Spleen (tissue), 7 donors: ENCODE results near the gene FAM236D.
"Not testable (repeated sequence)": the region's sequence is repeated elsewhere in the genome, so short reads cannot be mapped to it uniquely, and the experiment has no call there.

Experiments used
- POLR2A ChIP-seq, 3 donors: fragments of 450-650 bp; IDR thresholded peaks; one replicate each; pipeline ENCODE4 v1.5.1; 2017; ENCODE audit warnings: antibody characterized with exemption in 3 of 3, mild to moderate bottlenecking in 1 of 3
- TF ChIP-seq, protein P1 (sequence below), 11 experiments: fragments of 200-600 bp in 7 of 11; fragments of 450-650 bp in 4 of 11; sonication (generic) in 4 of 11; IDR thresholded peaks in 8 of 11; conservative IDR thresholded peaks in 3 of 11; 1 replicate in 7 of 11; 2 replicates in 4 of 11; pipeline versions ENCODE4 v1.4.0 to v1.8.0; 2016 to 2021; ENCODE audit warnings: antibody characterized with exemption in 11 of 11, inconsistent platforms in 4 of 11, mild to moderate bottlenecking in 1 of 11
- donor health status: DM: no; HTN: no; CAD: no; lungs with moderate emphysema.
- donor health status: DM: no; HTN: no; CAD: no.
- donor health status: DM: no; HTN: no; CAD: no.

DNA sequence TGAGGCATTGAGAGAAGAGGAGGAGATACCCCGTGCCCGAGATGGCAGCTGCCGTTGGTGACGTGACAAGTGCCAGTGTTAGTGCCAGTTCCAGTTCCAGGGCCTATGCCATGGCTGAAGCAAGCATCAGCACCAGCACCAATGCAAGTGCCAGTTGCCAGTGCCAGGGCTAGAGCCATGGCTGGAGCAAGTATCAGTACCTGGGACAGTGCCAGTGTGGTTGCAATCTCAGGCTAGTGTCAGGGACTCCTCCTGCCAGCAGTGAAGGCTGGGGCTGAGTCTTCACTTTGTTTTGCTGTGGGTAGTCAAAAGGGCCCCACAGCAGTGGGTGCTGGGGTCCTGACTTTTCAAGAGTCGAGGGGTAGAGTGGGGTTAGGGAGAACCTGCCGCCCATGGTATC, 29.9 kb downstream of the FAM236D start:
- TF ChIP-seq, protein P1, sequence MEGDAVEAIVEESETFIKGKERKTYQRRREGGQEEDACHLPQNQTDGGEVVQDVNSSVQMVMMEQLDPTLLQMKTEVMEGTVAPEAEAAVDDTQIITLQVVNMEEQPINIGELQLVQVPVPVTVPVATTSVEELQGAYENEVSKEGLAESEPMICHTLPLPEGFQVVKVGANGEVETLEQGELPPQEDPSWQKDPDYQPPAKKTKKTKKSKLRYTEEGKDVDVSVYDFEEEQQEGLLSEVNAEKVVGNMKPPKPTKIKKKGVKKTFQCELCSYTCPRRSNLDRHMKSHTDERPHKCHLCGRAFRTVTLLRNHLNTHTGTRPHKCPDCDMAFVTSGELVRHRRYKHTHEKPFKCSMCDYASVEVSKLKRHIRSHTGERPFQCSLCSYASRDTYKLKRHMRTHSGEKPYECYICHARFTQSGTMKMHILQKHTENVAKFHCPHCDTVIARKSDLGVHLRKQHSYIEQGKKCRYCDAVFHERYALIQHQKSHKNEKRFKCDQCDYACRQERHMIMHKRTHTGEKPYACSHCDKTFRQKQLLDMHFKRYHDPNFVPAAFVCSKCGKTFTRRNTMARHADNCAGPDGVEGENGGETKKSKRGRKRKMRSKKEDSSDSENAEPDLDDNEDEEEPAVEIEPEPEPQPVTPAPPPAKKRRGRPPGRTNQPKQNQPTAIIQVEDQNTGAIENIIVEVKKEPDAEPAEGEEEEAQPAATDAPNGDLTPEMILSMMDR (IDR thresholded peaks at IDR 0.05 in 8 of 11, conservative IDR thresholded peaks at IDR 0.05 in 3 of 11), result not testable (repeated sequence)
- TF ChIP-seq POLR2A (IDR thresholded peaks at IDR 0.05), result not testable (repeated sequence)
